CD4-positive, alpha-beta T cell treated with Interleukin-1 beta for 1 hour (primary cell): ENCODE results near the gene SCN2A.
"Not testable (repeated sequence)": the region's sequence is repeated elsewhere in the genome, so short reads cannot be mapped to it uniquely, and the experiment has no call there.

Source experiments
- DNase-seq, 2 donors: peaks; one replicate each; pipeline ENCODE4 v3.0.0-alpha.2; 2020 to 2022

Gene SCN2A

GRCh38 chr2:165348441-165348840 lies 109.2 kb downstream of the SCN2A start:
- DNase-seq = no peak

GRCh38 chr2:165349181-165349580 lies 110.0 kb downstream of the SCN2A start:
- DNase-seq = no peak

GRCh38 chr2:165357758-165358157 lies 118.5 kb downstream of the SCN2A start:
- no peak for DNase-seq

DNA sequence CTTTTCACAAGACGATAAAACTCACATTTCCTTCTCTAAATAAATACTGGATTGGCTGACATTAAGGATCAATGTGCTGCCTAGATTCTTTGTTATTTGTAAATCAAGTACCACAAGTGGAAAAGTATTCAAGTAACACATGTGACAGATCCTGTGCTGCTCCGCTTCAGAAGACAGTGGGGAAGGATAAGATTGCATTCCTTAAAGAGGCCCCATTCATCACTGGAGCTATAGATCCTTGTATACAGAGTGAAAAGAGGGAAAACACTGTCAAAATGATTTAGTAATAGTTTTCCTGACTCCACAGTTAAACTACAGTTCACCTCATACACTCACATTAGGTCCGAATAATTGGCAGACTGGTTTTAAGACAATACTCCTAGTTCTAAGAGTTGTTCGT lies 122.3 kb downstream of the SCN2A start:
- DNase-seq = no peak

GRCh38 chr2:165369131-165369897 lies 130.1 kb downstream of the SCN2A start:
- no peak for DNase-seq

GRCh38 chr2:165369898-165370296 lies 130.7 kb downstream of the SCN2A start:
- DNase-seq = no peak

DNA sequence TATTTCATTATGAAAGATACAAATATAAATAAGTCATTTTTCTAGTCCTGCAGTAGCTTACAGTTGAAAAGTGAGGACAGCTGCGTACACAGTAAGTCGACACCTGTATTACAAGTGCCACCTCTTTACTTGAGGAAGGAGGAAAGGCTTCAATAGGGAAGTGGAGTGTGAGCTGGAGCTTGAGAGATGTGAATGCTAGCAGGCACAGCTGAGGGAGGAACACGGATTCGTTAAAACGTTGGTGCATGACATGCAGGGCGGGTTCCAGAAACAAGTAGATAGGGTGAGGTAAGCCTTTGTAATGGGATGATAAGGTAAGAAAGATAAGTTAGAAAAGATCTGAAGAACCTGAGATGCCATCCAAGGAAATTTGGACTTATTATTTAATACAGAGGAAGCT lies 132.1 kb downstream of the SCN2A start:
- no peak for DNase-seq

GRCh38 chr2:165373278-165374010 lies 134.2 kb downstream of the SCN2A start:
- no peak for DNase-seq

DNA sequence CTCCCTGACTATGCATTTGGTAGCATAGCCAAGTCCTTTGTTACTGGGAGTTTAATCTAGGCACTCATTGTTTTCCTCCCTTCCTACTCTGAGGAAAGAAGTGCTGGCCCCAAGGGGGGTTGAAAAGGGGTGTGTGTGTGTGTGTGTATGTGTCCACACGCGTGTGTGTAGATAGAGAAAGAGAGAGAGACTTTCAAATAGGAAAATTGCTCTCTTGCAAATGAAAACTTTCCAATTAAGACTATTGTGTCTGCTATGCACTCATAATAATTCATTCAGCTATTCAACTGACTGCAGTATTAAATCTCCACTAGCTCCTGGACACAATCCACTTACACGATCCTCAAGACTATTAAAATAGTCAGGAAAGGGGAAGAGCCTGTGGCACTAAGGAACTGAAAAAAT lies 137.4 kb downstream of the SCN2A start:
- no peak for DNase-seq

DNA sequence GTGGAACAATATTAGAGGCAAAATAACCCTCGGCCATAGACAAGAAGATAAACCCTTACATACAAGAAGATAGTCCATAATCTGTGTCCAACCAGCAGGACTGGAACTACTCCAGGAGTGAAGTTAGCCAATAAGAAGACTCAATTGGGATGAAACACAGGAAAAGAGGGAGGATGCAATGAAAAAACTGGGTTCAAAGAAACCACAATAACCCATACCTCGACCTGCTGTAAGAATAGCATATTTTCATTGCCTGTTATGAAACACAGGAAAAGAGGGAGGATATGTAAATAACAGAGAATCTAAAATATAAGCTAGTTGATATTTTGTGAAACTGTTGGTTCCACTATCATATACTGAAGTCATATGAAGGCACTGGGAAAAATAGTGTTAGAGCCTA lies 143.1 kb downstream of the SCN2A start:
- DNase-seq = no peak

DNA sequence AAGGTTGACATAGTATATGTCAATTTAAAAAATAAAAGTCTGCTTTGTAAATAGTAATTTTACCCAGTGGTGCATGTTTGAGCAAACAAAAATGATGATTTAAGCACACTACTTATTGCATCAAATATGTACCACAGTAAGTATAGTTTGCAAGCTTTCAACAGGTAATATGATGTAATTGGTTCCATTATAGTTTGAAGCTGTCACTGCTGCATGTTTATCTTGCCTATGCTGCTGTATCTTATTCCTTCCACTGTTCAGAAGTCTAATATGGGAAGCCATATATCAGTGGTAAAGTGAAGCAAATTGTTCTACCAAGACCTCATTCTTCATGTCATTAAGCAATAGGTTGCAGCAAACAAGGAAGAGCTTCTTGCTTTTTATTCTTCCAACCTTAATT lies 151.7 kb downstream of the SCN2A start:
- DNase-seq = no peak

GRCh38 chr2:165391791-165392190 lies 152.6 kb downstream of the SCN2A start:
- no peak for DNase-seq

GRCh38 chr2:165398603-165399002 lies 159.4 kb downstream of the SCN2A start:
- not testable (repeated sequence) for DNase-seq

DNA sequence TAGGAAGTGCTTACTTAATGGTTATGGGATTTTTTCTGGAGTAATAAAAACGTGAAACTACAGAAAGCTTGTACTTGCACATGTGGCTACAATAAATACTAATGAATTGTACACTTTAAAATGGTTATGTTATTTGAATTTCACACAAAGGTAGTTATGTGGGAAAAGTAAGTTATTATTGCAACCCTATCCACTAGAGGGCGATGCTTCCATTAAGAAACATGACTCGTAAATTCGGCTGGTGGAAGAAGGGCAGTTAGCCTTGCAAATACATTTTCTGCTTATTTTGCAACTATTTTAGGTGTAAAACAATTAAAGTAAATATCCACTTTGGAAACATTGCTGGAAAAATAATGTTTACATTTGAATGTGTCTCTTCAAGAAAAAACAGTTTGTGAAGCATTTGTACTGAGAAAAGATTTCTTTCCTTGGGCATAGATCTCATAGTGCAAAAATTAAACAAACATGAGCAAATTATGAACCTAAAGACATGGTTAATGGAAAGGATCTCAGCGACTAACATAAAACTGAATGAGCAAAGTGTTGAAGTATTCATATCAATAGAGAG lies 162.2 kb downstream of the SCN2A start:
- peak; percentile 11 to 49 for DNase-seq

- DNase-seq = no peak
Observed at GRCh38 chr2:165402162-165402561, 162.9 kb downstream of the SCN2A start.

- DNase-seq = no peak
Observed at GRCh38 chr2:165406173-165406572, 167.0 kb downstream of the SCN2A start.

- DNase-seq = no peak
Observed at GRCh38 chr2:165407466-165407865, 168.3 kb downstream of the SCN2A start.

DNA sequence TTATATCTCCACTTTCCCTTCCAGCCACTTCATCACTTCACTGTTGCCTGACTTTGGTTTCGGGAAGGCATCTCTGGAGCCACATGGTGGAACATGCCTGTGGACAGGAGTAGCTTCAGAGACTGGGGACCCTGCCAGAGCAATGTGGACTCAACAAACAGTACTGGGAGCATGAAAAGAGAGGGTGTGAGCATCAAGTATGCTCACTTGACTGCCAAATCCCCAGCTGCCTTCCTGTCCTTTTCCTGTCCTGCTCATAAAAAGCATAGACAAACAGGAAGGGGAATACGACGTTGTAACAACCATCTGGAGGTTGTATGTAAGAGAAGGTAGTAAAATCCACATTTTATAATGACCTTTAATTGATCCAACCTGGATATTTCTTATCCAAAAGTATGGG lies 169.0 kb downstream of the SCN2A start:
- no peak for DNase-seq

DNA sequence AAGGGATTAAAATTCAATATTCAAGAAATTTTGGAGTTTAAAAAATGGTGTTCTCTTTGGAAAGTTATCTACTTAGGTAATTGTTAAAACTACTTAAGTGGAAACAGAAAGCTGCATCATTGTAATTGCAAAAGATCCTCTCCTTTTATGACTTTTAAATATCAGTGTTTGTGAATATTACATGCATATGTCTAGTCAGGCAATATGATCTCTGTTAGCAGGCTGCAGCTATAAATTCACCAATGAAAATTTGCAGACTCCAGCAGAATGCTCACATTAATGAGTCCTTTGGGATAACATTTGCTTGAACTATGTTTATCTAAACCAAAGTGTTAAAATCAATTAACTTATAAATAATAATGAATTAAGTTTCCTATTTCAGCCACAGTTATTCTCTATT lies 171.1 kb downstream of the SCN2A start:
- no peak for DNase-seq

GRCh38 chr2:165414187-165414586 lies 175.0 kb downstream of the SCN2A start:
- DNase-seq = no peak

DNA sequence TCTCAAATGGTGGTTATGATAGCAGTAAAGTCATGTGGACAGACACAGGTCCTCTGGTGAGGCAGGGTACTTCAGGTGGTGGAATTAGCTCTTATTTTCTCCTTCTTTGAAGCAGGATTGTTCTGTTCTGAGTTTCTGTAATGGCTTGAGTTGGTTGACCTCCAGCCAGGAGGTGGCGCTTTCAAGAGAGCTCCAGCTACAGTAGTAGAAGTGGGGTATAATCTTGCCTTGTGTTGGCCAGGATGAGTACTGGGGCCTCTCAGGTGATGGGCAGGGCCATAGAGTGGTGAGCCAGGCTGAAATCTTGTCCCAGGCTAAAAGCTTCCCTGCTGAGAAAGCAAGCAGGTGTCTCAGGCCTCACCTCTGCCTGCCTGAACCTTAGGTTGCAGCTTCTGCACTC lies 177.8 kb downstream of the SCN2A start:
- DNase-seq = no peak

GRCh38 chr2:165420231-165420630 lies 181.0 kb downstream of the SCN2A start:
- no peak for DNase-seq

GRCh38 chr2:165423081-165423480 lies 183.9 kb downstream of the SCN2A start:
- DNase-seq = no peak

GRCh38 chr2:165425556-165425955 lies 186.3 kb downstream of the SCN2A start:
- no peak for DNase-seq
